Measurements from ENCODE around the gene TEN1.

Gene TEN1, protein sequence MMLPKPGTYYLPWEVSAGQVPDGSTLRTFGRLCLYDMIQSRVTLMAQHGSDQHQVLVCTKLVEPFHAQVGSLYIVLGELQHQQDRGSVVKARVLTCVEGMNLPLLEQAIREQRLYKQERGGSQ
- total RNA-seq = 0 to 0.19 (median 0.09) reads per million in 3 donors

DNA sequence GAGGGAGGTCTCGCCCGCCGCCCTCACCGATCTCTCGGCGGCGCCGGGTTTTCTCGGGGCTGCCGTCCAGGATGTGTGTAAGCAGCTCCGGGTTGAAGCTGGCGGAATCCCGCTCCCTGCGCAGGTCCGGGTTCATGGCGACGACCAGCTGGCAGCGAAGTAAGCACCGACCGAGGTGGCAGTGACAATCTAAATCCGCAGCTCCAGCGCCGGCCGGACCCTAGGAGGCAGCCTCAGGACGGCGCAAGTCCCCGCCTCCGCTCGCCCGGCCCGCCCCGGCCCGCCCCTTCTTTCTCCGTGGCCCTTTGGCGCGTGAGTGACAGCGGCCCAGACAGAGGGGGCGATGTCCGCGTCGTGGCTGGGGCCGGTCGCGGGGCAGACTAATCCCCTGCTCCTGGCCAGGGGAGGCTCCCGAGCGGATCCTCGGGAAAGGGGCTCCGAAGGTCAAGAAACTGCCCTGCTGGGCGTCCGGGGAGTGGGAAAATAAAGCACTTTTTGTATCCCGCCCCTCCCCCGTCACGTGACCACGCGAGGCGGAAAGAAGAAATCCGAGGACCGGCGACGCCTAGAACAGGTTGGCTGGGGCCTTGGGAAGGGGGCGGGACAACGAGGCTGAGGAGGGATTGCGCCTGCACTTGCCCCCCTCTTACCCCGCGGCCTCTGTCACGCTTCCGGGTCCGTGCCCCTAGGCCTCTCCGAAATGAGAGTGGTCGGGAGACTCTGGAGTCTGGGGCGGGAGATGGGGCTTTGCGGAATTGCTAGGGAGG is at the start of gene TEN1, which contains the start of gene ACOX1:
Gene TEN1, plus strand, starts transcription at position 303 of the 767 bp plus-strand sequence. CDS start 6,953 bp downstream, outside the sequence.
Gene ACOX1, minus strand, starts transcription at position 229 of the 767 bp plus-strand sequence. Its CDS starts 93 bp downstream, at position 136.
- Histone ChIP-seq H3K4me1 (ENCODE audit: control insufficient read depth, insufficient read depth, low read length, poor library complexity, severe bottlenecking) (peaks cover 11% of the 10 kb centered on the region), H3K27me3 (replicated peaks; ENCODE audit: control insufficient read depth, insufficient read depth, low read length, poor library complexity, severe bottlenecking) (no peaks in the 10 kb centered on the region)

DNA sequence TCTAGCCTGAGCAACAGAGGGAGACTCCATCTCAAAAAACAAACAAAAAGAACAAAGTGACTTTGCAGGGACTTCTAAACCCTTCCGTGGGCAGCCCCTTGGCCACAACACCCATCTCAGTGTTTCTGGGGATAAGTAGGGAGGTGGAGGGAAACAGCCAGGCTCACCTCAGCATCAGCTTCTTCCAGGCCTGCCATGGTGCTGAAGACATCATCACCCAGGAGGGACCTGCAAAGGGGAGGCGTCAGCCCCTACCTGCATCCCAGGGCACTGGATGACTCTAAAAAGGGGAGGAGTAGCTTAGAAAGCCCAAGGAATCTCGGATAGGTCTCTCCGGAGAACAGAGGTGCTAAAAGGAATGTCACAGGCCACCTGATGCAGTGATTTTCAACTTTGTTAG is 48.0 kb upstream of the TEN1 start:
- Histone ChIP-seq H3K4me1 (ENCODE audit: control insufficient read depth, insufficient read depth, low read length, poor library complexity, severe bottlenecking) (no peaks in the 10 kb centered on the region), H3K4me3 (ENCODE audit: insufficient read depth, low read depth, low read length, poor library complexity, severe bottlenecking) (no peak overlapping the region), H3K27me3 (replicated peaks; ENCODE audit: control insufficient read depth, insufficient read depth, low read length, poor library complexity, severe bottlenecking) (no peaks in the 10 kb centered on the region), H3K36me3 (ENCODE audit: control insufficient read depth, insufficient read depth, low read length) (no peaks in the 10 kb centered on the region), H3K27ac (ENCODE audit: insufficient read depth, low read length, poor library complexity, severe bottlenecking) (no peak overlapping the region), H3K9me3 (ENCODE audit: control insufficient read depth, low read length) (no peaks in the 10 kb centered on the region)
- DNase-seq = no peak

More for the DNA sequence above, at the start of gene TEN1, which contains the start of gene ACOX1:
- peak; percentile 85 to 93 (median 92) for DNase-seq
- H3K36me3 ChIP-seq (ENCODE audit: control insufficient read depth, insufficient read depth, low read length) = no peaks in the 10 kb centered on the region
- H3K9me3 ChIP-seq (ENCODE audit: control insufficient read depth, low read length) = no peaks in the 10 kb centered on the region
- peak within 1 kb of the TSS; percentile 89 for H3K27ac ChIP-seq (ENCODE audit: insufficient read depth, low read length, poor library complexity, severe bottlenecking)
- peak within 1 kb of the TSS; percentile 82 for H3K4me3 ChIP-seq (ENCODE audit: insufficient read depth, low read depth, low read length, poor library complexity, severe bottlenecking)

DNA sequence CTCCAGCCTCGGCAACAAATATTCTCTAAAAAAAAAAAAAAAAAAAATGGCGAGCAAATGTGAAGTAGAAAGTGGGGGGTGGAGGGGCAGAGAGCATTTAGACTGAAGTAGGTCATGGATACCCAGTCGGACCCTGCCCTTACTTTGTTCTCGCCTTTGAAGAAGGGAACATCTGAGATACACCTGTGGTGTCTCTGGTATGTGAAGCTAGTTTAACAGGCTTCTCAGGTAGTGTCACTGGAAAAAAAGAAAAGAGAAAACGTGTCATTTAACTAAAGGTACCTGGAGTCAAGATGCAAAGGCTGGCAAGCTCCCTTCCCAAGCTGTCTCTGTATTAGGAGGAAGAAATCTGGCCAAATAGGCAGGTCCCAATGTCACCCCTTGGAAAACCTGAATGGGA is 46.2 kb upstream of the TEN1 start:
- no peak for DNase-seq
- H3K9me3 ChIP-seq (ENCODE audit: control insufficient read depth, low read length) = no peaks in the 10 kb centered on the region
- H3K27ac ChIP-seq (ENCODE audit: insufficient read depth, low read length, poor library complexity, severe bottlenecking) = no peak overlapping the region
- H3K4me3 ChIP-seq (ENCODE audit: insufficient read depth, low read depth, low read length, poor library complexity, severe bottlenecking) = no peak overlapping the region
- H3K36me3 ChIP-seq (ENCODE audit: control insufficient read depth, insufficient read depth, low read length) = no peaks in the 10 kb centered on the region
- no peaks in the 10 kb centered on the region for H3K27me3 ChIP-seq (replicated peaks; ENCODE audit: control insufficient read depth, insufficient read depth, low read length, poor library complexity, severe bottlenecking)
- H3K4me1 ChIP-seq (ENCODE audit: control insufficient read depth, insufficient read depth, low read length, poor library complexity, severe bottlenecking) = no peaks in the 10 kb centered on the region

DNA sequence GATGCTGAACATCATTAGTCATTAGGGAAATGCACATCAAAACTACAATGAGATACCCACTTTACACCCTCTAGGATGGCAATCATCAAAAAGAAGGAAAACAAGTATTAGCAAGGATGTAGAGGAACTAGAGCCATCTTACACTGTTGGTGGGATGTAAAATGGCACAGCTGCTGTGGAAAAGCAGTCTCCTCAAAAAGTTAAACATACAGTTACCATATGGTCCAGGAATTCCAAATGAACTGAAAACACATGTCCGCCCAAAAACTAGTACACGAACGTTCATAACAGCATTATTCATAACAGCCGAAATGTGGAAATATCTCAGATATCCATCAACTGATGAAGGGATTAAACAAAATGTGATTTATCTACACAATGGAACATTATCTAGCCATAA is 45.2 kb upstream of the TEN1 start:
- Histone ChIP-seq H3K27ac (ENCODE audit: insufficient read depth, low read length, poor library complexity, severe bottlenecking) (no peak overlapping the region), H3K4me1 (ENCODE audit: control insufficient read depth, insufficient read depth, low read length, poor library complexity, severe bottlenecking) (no peaks in the 10 kb centered on the region)

DNA sequence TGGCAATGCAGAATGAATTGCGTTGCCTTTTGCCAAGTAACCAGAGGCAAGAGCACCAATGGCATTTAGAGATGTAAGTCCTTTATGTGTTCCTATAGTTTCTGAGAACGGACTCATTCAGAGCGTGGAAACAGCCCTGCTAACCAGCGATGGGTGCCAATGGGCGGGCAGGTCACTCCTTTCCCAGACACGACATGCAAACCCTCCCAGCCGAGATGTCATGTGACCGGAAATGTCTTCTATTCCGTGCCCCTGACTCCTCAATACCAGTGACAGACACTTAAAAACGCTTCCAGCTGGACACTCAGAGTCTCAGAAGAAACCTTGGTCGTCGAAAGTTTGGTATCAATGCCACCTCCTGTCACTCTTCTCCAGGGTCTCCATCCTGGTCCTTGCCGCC is 41.4 kb upstream of the TEN1 start:
- Histone ChIP-seq H3K27ac (ENCODE audit: insufficient read depth, low read length, poor library complexity, severe bottlenecking) (no peak overlapping the region), H3K4me1 (ENCODE audit: control insufficient read depth, insufficient read depth, low read length, poor library complexity, severe bottlenecking) (no peaks in the 10 kb centered on the region), H3K9me3 (ENCODE audit: control insufficient read depth, low read length) (no peaks in the 10 kb centered on the region)

More for the DNA sequence above, 45.2 kb upstream of the TEN1 start:
- no peak for DNase-seq
- H3K9me3 ChIP-seq (ENCODE audit: control insufficient read depth, low read length) = no peaks in the 10 kb centered on the region
- no peaks in the 10 kb centered on the region for H3K27me3 ChIP-seq (replicated peaks; ENCODE audit: control insufficient read depth, insufficient read depth, low read length, poor library complexity, severe bottlenecking)
- no peaks in the 10 kb centered on the region for H3K36me3 ChIP-seq (ENCODE audit: control insufficient read depth, insufficient read depth, low read length)
- H3K4me3 ChIP-seq (ENCODE audit: insufficient read depth, low read depth, low read length, poor library complexity, severe bottlenecking) = no peak overlapping the region

DNA sequence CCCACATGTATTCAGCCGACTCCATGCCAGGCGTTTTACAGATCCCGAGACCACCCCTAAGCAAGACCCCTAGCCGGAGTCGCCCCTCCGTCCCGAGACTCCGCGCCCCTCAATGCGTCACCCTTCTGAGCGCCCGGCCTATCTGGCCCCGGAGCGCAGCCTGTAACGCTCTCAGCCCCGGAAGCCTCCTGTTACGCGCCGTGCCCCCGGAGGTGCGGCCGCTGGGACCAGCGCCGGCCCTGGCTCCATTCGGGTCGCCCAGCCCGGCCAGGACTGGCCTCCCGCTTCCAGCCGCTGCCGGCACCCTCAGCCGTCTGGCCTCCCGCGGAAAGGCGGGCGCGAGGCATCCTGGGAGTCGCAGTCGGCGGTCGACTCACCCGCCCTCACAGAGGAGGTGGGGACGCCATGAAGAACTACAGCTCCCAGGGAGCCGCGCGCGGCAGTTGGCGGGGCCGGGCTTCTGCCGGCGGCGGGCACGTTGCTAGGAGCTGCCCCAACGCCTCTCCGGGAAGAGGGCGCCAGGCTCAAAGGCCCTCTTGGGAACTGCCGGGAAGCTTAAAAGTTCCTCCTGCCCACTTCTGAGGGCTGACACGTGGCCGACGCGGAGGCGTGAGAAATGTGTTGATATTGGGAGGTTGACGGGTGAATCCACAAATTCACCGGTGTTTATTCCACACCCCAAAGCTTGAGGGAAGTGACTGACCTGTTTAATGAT is 38.2 kb upstream of the TEN1 start, which contains the start of gene FBF1:
Gene FBF1, minus strand, starts transcription at position 316 of the 715 bp plus-strand sequence. CDS start 2,893 bp downstream, outside the sequence.
- no peaks in the 10 kb centered on the region for H3K36me3 ChIP-seq (ENCODE audit: control insufficient read depth, insufficient read depth, low read length)
- H3K27me3 ChIP-seq (replicated peaks; ENCODE audit: control insufficient read depth, insufficient read depth, low read length, poor library complexity, severe bottlenecking) = no peaks in the 10 kb centered on the region
- H3K4me1 ChIP-seq (ENCODE audit: control insufficient read depth, insufficient read depth, low read length, poor library complexity, severe bottlenecking) = no peaks in the 10 kb centered on the region
- peak within 1 kb of the TSS; percentile 88 for H3K27ac ChIP-seq (ENCODE audit: insufficient read depth, low read length, poor library complexity, severe bottlenecking)
- H3K9me3 ChIP-seq (ENCODE audit: control insufficient read depth, low read length) = no peaks in the 10 kb centered on the region
- H3K4me3 ChIP-seq (ENCODE audit: insufficient read depth, low read depth, low read length, poor library complexity, severe bottlenecking) = peak within 1 kb of the TSS; percentile 98
- peak; percentile 71 to 84 (median 80) for DNase-seq

More for the DNA sequence above, 41.4 kb upstream of the TEN1 start:
- DNase-seq = no peak
- Histone ChIP-seq H3K36me3 (ENCODE audit: control insufficient read depth, insufficient read depth, low read length) (no peaks in the 10 kb centered on the region), H3K4me3 (ENCODE audit: insufficient read depth, low read depth, low read length, poor library complexity, severe bottlenecking) (no peak overlapping the region), H3K27me3 (replicated peaks; ENCODE audit: control insufficient read depth, insufficient read depth, low read length, poor library complexity, severe bottlenecking) (no peaks in the 10 kb centered on the region)

DNA sequence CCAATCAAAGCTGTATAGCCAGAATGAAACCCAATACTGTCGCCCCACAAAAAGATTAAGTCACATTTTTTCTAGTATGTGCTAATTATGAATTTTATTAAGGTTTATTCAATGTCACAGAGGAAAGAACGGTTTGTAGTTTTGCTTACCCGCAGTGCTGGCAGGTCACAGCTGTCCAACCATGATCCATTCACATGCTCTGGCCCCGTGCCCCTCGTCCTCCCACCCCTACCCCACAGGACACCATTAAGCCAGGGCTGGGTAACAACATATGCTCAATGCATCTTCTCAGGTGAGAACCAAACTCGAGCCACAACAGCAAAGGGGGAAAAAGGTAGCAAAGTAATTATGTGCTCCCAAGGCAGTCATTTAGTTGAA is 37.6 kb upstream of the TEN1 start:
- peak overlapping the region; percentile 88 for H3K27ac ChIP-seq (ENCODE audit: insufficient read depth, low read length, poor library complexity, severe bottlenecking)
- DNase-seq = no peak
- H3K27me3 ChIP-seq (replicated peaks; ENCODE audit: control insufficient read depth, insufficient read depth, low read length, poor library complexity, severe bottlenecking) = no peaks in the 10 kb centered on the region
- H3K4me1 ChIP-seq (ENCODE audit: control insufficient read depth, insufficient read depth, low read length, poor library complexity, severe bottlenecking) = no peaks in the 10 kb centered on the region
- peaks cover 3% of the 10 kb centered on the region for H3K36me3 ChIP-seq (ENCODE audit: control insufficient read depth, insufficient read depth, low read length)
- no peaks in the 10 kb centered on the region for H3K9me3 ChIP-seq (ENCODE audit: control insufficient read depth, low read length)
- peak overlapping the region; percentile 98 for H3K4me3 ChIP-seq (ENCODE audit: insufficient read depth, low read depth, low read length, poor library complexity, severe bottlenecking)

DNA sequence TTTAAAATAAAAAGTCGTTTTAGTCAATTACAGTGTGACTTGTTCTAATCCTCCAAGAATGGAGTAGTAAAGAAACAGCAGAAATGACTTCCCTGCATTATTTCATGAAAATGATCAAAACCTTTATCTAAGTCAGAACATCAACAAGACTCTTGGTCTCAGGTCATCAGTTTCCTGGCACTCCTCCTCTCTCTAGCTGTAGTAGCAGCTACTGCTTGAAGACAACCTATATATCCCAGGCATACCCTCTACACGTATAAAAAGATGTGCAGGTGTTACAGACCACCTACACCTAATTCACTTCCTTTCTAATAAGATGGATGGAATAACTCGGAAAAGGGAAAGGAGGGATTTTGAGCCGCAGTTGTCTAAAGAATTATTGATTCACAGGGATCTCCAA is 36.6 kb upstream of the TEN1 start:
- Histone ChIP-seq H3K9me3 (ENCODE audit: control insufficient read depth, low read length) (no peaks in the 10 kb centered on the region), H3K27ac (ENCODE audit: insufficient read depth, low read length, poor library complexity, severe bottlenecking) (no peak overlapping the region), H3K4me3 (ENCODE audit: insufficient read depth, low read depth, low read length, poor library complexity, severe bottlenecking) (no peak overlapping the region), H3K27me3 (replicated peaks; ENCODE audit: control insufficient read depth, insufficient read depth, low read length, poor library complexity, severe bottlenecking) (no peaks in the 10 kb centered on the region), H3K36me3 (ENCODE audit: control insufficient read depth, insufficient read depth, low read length) (peaks cover 5% of the 10 kb centered on the region), H3K4me1 (ENCODE audit: control insufficient read depth, insufficient read depth, low read length, poor library complexity, severe bottlenecking) (no peaks in the 10 kb centered on the region)
- no peak for DNase-seq

DNA sequence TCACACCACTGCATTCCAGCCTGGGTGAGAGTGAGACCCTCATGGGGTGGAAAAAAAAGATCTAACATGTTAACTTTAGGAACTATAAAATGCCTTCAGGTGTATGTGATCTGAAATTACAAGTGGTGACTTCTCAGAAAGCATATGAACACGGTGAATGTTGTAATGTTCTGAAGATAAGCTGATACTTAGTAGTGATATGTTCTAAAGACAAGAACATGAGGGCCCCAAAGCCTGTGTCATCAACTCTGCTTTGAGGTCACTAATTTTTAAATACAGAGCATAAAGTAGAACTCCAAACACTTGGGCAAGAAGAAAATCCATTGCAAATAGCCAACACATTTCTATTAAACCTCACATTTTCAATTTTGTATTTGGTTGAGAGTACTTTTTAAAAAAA is 35.5 kb upstream of the TEN1 start:
- Histone ChIP-seq H3K4me3 (ENCODE audit: insufficient read depth, low read depth, low read length, poor library complexity, severe bottlenecking) (no peak overlapping the region), H3K9me3 (ENCODE audit: control insufficient read depth, low read length) (no peaks in the 10 kb centered on the region), H3K27ac (ENCODE audit: insufficient read depth, low read length, poor library complexity, severe bottlenecking) (no peak overlapping the region), H3K36me3 (ENCODE audit: control insufficient read depth, insufficient read depth, low read length) (peaks cover 14% of the 10 kb centered on the region), H3K4me1 (ENCODE audit: control insufficient read depth, insufficient read depth, low read length, poor library complexity, severe bottlenecking) (no peaks in the 10 kb centered on the region), H3K27me3 (replicated peaks; ENCODE audit: control insufficient read depth, insufficient read depth, low read length, poor library complexity, severe bottlenecking) (no peaks in the 10 kb centered on the region)
- no peak for DNase-seq

All from effector memory CD4-positive, alpha-beta T cell (primary cell).